Vagina (tissue), 2 donors: ENCODE results near the gene LRRC3.

Experiments used
- CTCF ChIP-seq, 3 experiments: fragments of 450-650 bp in 2 of 3; fragments of 200-600 bp in 1 of 3; sonication (generic) in 1 of 3; IDR thresholded peaks; one replicate each; pipeline ENCODE4 v1.5.1; 2017 to 2019; ENCODE audit warnings: antibody characterized with exemption in 3 of 3, mild to moderate bottlenecking in 2 of 3, moderate library complexity in 2 of 3
- POLR2A ChIP-seq, 2 donors: fragments of 450-650 bp; IDR thresholded peaks; one replicate each; pipeline ENCODE4 v1.6.1; 2017; ENCODE audit warnings: antibody characterized with exemption in 2 of 2, mild to moderate bottlenecking in 2 of 2, moderate library complexity in 2 of 2
- POLR2AphosphoS5 ChIP-seq, 2 donors: sonication (generic); formaldehyde crosslinking; IDR thresholded peaks; one replicate each; pipeline ENCODE4 v1.9.0; 2017; ENCODE audit warnings: antibody characterized with exemption in 2 of 2, mild to moderate bottlenecking in 2 of 2, low read depth in 1 of 2; ENCODE audit not compliant: insufficient read depth in 1 of 2

GRCh38 chr21:44464351-44464750, 9.0 kb downstream of the LRRC3 start:
- TF ChIP-seq CTCF (IDR thresholded peaks at IDR 0.05), result no peak
- TF ChIP-seq POLR2A (IDR thresholded peaks at IDR 0.05), result no peak
- no peak for TF ChIP-seq POLR2AphosphoS5 (IDR thresholded peaks at IDR 0.05; ENCODE audit: insufficient read depth in 1 of 2, low read depth in 1 of 2)
